ENCODE results near the gene ZNF835.

The ZNF835 gene

DNA sequence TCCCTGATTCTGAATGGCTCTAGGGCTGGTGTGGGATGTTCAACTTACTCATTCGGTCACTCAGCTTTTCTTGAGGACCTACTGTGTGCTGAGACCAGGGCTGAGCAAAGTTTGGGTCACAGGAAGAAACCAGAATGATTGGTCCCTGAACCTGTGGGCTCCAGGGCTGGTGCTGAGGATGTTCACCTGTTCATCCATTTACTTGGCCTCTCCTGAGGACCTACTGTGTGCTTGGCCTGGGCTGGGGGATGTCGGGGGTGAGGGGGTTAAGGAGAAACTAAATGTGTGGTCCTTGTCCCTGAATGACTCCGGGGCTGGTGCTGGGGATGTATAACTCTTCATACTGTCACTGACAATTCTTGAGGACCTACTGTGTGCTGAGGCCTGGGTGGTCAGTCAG, 10.3 kb downstream of the ZNF835 start:
- DNase-seq: no peak

DNA sequence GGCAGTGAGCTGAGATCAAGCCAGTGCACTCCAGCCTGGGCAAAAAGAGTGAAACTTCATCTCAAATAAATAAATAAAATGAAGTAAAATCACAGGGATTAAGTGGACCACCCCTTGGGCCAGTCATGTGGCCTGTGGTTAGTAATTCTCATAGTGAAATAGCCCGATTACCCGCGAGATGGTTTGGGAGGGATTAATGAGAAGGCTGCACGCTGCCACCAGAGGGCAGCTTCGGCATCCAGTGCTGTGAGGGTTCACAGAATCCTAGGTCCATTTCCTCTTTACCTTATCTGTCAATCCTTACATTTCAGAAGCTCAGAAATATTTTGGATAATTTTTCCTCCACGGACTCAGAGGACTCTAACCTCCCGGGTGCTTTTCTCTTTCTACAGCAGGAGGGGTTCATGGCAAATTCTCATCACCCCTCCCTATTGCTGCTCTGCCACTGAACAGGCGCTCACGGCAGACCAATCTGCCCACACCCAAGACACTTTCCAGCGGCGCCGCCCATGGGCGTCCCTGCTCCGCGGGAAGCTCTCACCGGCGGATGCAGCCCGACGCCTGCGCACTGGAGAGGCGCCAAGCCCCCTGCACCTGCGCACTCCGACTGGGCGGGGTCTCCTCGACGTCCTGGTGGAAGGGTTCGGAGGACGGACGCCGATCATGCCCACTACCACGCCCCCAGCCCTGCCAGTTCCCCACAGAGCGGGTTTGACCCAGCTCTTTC, 11.0 kb downstream of the ZNF835 start:
- DNase-seq: no peak

DNA sequence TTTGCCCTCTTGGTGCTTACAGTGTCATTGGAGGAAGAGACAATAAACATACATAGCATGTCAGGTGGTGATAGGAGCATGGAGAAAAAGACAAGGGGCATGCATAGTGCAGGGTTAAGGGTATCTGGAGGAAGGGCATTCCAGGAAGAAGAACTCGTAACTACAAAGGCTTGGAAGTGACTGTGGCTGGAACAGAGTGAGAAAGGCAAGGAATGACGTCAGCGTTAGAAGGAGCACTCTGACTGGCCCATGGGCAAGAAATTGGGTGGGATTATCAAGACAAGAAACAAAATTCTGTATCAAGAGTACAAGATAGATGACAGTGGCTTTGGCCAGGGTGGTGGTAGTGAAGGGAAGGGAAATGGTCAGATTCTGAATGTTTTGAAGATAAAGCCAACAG, 17.4 kb downstream of the ZNF835 start:
- no peak for DNase-seq

DNA sequence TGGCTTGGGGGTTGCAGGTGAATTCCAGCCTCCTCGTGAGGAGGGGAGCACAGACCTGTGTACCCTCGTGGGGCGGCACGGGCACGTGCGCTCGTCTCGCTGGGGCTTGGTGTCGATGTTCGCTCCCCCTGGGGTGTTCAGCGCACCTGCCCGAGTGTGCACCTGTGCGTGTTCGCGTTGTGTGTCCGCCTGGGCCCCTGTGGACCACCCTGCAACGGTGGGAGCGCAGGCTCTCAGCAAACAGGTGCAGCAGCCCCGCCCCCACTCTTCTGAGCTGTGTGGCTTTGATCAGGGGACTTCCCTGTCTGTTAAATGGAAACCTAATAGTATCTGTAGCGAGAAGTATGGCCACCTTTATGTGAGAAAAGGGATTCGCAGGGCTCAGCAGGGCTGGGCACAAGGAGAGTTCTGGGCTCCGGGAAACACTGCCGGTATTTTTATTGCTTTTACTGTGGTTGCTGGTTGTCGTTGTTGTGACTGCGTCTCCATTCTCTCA, 28.0 kb downstream of the ZNF835 start:
- DNase-seq: no peak

DNA sequence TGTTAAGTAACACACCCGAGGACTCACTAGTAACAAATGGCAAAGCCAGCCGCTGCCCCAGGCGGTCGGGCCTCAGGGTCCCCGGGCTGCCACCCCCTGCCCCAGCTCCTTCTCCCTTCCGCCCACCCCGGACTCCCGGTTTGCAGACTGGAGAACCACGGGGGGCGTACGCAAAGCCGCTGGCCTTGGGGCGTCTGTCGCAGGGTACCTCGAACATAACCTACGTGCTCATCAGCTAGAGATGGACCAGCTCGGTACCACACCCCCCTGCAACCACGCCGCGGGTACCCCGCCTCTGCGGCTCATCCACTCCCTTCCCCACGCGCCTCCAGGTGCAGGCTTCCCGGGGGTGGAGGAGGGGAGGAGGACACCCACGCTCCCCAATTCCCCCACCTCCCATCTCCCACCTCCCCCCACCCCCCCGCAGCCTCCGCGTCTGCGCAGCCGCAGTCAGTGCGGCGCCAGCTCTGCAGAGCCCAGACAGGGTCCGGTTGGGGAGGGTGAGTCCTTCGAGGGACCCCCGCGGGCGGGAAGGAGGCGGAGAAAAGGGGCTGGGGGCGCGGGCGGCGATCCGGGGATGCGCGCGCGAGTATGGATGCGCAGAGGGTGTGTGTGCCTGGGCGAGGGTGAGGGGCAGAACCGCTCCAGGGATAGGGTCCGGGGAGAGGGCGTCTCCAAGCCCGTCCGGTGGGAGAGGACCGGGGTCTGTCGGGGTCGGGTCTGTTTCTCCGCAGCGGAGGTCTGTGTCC, 28.7 kb downstream of the ZNF835 start, which contains the start of gene SMIM17:
TSS of gene SMIM17 (plus strand) at position 449 of the 749 bp plus-strand sequence. CDS start 2,509 bp downstream, outside the sequence.
- no peak for DNase-seq

DNA sequence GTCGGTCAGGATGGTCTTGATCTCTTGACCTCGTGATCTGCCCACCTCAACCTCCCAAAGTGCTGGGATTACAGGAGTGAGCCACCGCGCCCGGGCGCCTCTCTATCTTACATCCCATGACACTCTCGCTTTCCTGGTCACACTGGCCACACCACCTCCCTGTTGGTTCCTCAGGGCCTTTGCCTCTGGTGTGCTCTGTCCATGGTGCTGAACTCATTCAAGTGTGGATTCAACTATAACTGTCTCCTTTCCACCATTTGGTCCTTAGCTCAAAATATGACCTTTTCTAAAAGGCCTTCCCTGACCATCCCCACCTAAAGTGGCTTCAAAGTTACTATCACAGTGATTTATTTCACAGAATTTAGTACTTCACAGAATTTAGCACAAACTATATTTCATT, 32.3 kb downstream of the ZNF835 start:
- DNase-seq: no peak

DNA sequence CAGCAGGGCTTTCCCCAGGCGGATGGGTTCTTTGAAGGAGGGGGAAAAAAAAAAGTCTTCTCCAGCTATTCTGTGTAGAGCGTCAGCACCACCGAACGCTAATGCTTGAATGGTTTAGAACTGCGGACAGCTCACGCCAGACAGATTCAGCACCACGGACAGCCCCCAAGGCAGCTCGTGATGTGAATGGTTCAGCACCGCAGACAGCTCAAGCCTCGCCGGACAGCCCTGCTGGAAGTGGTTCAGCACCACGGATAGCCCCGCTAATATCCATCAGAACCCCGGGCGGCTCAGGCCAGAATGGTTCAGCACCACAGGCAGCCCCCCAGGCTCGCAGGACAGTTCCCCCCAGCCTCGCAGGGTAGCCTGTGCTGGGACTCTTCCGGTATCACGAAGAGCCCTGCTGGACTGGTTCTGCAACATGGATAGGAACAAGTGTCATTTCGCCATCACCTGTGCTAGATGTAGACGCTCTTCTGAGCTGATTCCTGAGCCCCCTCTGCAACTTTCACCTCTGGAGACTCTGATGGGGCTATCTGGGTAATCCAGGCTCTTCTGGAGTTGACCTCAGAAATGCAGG, 33.5 kb downstream of the ZNF835 start:
- no peak for DNase-seq

DNA sequence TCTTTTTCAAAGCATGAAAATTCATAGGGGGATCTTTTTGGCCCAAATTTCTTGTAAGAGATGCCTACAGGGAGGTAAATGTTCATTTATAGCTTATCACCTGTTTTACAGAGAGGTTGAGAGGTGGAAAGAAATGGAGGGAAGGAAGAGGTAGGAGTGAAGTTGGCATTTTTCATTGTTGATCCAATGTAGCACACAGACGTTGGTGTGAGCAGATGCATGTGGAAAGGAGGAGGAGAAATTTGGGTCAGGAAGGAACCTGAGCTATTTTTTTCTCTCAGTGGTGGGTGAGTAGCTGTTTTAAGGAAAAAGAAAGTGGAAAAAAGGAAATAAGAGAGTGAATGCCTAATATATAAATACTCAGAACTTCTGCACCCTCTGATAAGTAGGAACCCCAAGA, 38.5 kb downstream of the ZNF835 start:
- DNase-seq: no peak

DNA sequence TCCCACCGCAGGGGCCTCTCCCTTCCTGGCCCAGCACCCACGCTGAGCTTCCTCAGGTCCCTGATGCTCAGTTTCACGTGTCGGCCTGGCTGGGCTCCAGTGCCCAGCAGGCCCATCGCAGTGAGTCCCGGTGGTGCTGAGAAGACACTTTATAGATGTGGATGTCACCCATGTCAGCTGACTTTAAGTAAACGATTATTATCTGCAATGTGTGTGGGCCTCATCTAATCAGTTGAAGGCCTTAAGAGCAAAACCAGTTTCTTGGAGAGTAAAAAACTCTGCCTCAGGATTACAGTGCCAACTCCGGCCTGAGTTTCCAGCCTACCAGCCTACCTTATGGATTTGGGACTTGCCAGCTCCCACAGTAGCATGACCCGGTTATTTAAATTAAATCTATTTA, 45.8 kb downstream of the ZNF835 start:
- DNase-seq: no peak

DNA sequence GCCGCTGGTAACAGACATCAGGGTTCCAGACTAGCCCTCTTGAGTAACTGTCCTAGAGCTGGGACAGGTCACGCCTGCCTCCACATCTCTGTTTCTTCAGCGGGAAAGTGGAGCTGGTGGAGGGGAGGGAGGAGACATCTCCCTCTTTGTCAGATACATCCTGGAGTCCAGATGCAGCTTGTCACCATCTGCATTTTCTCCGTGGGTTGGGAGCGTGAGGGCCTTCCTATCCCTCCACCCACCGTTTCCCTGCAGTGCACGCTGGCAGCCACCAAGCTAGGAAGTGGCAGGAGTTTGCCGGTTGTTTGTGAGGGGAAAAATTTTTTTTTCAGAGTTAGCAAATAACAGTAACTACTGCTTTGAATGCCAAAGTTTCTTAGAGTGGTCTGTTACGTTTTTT, 48.6 kb downstream of the ZNF835 start:
- no peak for DNase-seq

DNA sequence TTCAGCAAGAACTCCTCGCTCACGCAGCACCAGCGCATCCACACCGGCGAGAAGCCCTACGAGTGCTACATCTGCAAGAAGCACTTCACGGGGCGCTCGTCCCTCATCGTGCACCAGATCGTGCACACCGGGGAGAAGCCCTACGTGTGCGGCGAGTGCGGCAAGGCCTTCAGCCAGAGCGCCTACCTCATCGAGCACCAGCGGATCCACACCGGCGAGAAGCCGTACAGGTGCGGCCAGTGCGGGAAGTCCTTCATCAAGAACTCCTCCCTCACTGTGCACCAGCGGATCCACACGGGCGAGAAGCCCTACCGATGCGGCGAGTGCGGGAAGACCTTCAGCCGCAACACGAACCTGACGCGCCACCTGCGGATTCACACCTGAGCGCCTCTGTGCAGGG, 49.2 kb downstream of the ZNF835 start:
- no peak for DNase-seq

DNA sequence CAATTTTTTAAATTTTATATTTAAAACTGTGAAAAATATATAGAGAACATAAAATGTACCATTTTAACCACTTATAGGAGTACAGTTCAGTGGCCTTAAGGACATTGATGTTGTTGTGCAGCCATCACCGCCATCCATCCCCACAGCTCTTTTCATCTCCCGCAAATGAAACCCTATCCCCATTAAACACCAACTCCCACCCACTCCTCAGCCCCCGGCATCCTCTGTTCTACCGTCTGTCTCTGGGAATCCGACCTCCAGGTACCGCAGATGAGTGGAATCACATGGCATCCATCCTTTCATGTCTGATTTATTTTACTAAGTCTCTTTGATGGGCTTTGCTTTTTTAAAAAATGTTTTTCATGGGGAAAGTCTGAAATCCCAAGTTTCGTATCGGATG, 52.4 kb downstream of the ZNF835 start:
- DNase-seq: no peak

DNA sequence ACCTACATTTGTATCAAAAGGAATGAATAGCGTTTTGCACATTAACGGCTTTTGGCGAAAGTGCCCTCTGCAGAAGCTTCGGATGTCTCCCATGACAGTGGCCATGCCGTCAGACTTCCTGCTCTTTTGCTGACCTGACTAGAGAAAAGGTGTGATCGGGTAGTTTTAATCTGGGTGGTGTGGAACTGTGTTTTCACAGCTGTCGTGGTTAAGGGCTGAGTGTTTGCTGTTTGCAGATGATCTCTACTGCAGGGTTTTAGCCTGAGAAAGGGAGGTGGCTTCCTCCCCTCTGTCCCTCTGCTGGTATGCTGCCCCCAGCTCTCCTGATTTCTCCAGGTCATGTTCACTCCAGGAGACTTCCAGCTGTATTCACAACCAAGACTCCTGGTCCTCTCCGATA, 54.0 kb downstream of the ZNF835 start:
- DNase-seq: no peak

DNA sequence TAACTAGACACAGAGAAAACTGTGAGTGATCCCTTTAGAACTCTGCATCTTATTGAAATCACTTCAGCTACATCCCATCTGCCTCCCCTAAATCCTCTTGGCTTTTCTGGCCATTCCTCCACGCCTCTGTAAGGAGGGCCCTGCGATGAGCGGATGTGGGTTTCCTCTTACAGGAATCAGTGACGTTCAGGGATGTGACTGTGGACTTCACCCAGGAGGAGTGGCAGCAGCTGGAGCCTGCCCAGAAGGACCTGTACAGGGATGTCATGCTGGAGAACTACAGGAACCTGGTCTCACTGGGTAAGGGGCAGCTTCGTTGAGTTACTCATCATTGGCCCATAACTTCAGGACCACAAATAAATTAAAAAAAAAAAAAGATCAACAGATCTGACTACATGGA, 57.9 kb downstream of the ZNF835 start:
- DNase-seq: no peak

DNA sequence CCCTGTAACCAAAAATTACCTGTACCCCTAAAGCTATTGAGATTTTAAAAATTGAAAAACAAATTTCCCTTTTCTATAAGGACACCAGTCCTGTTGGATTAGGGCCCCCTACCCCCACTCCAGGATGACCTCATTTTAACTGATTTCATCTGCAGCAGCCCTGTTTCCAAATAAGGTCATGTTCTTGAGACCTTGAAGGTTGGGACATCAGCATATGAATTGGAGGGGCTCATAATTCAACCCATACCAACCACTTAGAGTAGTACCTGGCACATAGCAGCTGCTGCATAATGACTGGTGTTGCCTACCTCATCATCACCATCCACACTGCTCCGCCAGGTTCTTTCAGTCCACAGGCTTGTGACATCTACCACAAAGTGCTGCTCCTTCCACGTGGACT, 58.8 kb downstream of the ZNF835 start:
- no peak for DNase-seq

All from CD4-positive, alpha-beta T cell treated with Interferon gamma for 1 hour (primary cell).